Adrenal gland (tissue), 12 donors: ENCODE data around the gene DLGAP4. TPM values are rescaled to one million over a fixed set of nuclear protein-coding genes. Genes with fewer than 3 reads are reported as not detected.

Source experiments
- DNase-seq, 7 donors: peaks; one replicate each; pipeline ENCODE4 v3.0.0-alpha.2; 2019 to 2020
- H3K27ac ChIP-seq, 5 donors: fragments of 200-600 bp; sonication (generic) in 4 of 5; 1 replicate in 3 of 5; 2 replicates in 2 of 5; pipeline versions ENCODE4 v1.5.1 to v1.8.0; 2016 to 2020; ENCODE audit warnings: mild to moderate bottlenecking in 1 of 5
- H3K27me3 ChIP-seq: fragments of 200-600 bp; 2 replicates; pipeline ENCODE4 v1.8.0; 2021
- H3K36me3 ChIP-seq, 2 donors: fragments of 200-600 bp; replicated peaks in 1 of 2; 1 replicate in 1 of 2; 2 replicates in 1 of 2; pipeline versions ENCODE4 v1.5.1 to v1.8.0; 2018 to 2022
- H3K4me1 ChIP-seq, 2 donors: fragments of 200-600 bp; replicated peaks in 1 of 2; 1 replicate in 1 of 2; 2 replicates in 1 of 2; pipeline versions ENCODE4 v1.5.1 to v1.8.0; 2018 to 2021
- H3K4me3 ChIP-seq, 4 donors: fragments of 200-600 bp; sonication (generic) in 3 of 4; one replicate each; pipeline ENCODE4 v1.5.1; 2016 to 2018
- H3K9me3 ChIP-seq, 3 donors: fragments of 200-600 bp; sonication (generic) in 1 of 3; replicated peaks in 1 of 3; 1 replicate in 2 of 3; 2 replicates in 1 of 3; pipeline versions ENCODE4 v1.5.1 to v1.8.0; 2016 to 2021
- POLR2A ChIP-seq, 2 donors: fragments of 450-650 bp; IDR thresholded peaks; one replicate each; pipeline ENCODE4 v1.6.1; 2017; ENCODE audit warnings: antibody characterized with exemption in 2 of 2, mild to moderate bottlenecking in 2 of 2, moderate library complexity in 1 of 2
- WGBS, 4 donors: extraction: QIAGEN DNeasy Blood & Tissue Kit in 2 of 4; methylation state at CpG; one replicate each; pipeline versions ENCODE4 v1.1.5 to v1.1.7; 2013 to 2017; 5-methylcytosine and 5-hydroxymethylcytosine counted together
- intact Hi-C, 2 donors: fragments of 100-400 bp; cut with DNase I; formaldehyde crosslinking; loops; one replicate each; pipeline versions ENCODE4 v1.14.1 to v1.15.0; 2022 to 2023
- polyA plus RNA-seq, 3 donors: library from polyadenylated mRNA; stranded (reverse); fragments of 200-250 nt in 2 of 3; fragments of 350-450 nt in 1 of 3; fragmentation: Illumina TruSeq in 1 of 3; extraction: RNeasy Lipid Tissue Mini Kit (QIAGEN cat#74804) in 1 of 3; gene quantifications; one replicate each; pipeline ENCODE4 v1.2.3, GENCODE V29; 2013 to 2014
- total RNA-seq, 9 donors: library from RNA; depleted of rRNA in 4 of 9; stranded (reverse); fragments of >200 nt in 4 of 9; fragments of 120-200 nt in 1 of 9; fragmentation: NEBNext Ultra II Directional in 1 of 9; extraction: Animal tissue kit (Norgen Biotek cat#: 25700) in 1 of 9; gene quantifications; one replicate each; pipeline versions ENCODE4 v1.1.0 to v1.2.4, GENCODE V29; 2013 to 2023
- TF ChIP-seq, protein P1 (sequence below), 6 experiments: fragments of 450-650 bp in 4 of 6; fragments of 200-600 bp in 2 of 6; sonication (generic) in 1 of 6; IDR thresholded peaks; 1 replicate in 5 of 6; 2 replicates in 1 of 6; pipeline versions ENCODE4 v1.5.1 to v1.8.0; 2016 to 2021; ENCODE audit warnings: antibody characterized with exemption in 6 of 6, mild to moderate bottlenecking in 2 of 6, moderate library complexity in 1 of 6
- donor health status: healthy with polysubstance abuse.
- donor health status: Bipolar disorder and iron deficiency.
- donor health status: DM: yes; HTN: yes; CAD: no.
- donor health status: DM: no; HTN: no; CAD: no.
- donor health status: DM: no; HTN: no; CAD: no.
- donor health status: DM: yes; HTN: yes; CAD: no.

Gene DLGAP4
- total and polyA plus RNA-seq, 12 donors, result 13.5 to 95.2 (median 64.0) TPM

DNA sequence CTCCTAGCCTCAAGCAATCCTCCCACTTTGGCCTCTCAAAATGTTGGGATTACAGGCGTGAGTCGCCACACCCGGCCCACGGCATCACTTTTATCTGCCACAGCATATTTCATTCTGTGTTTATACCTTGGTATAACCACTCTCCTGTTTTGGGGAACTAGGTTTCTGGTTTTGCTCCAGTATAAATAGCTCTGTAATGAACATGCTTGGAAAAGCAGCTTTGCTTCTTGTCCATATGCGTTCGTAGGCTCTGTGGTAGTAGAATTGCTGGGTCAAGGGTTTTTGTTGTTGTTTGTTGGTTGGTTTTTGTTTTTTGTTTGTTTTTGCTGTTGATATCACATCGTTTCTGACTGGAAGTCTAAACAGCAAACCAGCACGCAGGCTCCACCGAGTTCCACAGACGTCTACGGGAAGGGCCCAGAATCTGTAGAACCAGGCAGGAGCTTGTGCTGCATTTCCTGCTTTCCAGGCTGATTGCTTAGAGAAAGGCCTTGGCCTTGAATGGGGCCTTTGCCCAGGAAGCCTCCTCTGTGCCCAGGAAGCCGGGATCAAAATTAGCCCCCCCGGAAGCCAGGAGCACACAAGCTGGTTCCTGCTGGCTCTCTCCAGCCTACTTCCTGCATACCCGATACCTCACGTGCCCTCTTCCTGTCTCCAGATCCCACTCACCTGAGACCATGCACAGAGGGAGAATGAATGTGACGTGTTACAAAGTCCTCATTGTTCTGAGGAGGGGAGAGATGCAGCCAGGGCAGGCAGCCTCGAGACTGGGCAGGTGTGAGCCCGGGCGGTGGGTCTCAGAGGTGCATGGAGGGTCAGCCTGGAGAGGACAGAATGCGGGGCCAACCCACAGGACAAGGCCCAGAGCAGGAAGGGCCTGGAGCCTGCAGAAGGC is 35.1 kb upstream of the DLGAP4 start:
- DNase-seq, result peak in 2 of 7 donors; percentile 26 to 29
- intact Hi-C loops, result no loop called here
- no peaks in the 10 kb centered on the region for H3K27me3 ChIP-seq
- H3K4me1 ChIP-seq, result no peaks in the 10 kb centered on the region
- no peaks in the 10 kb centered on the region for H3K9me3 ChIP-seq
- no peak overlapping the region for H3K27ac ChIP-seq
- no peak overlapping the region for H3K4me3 ChIP-seq
- H3K36me3 ChIP-seq, result no peaks in the 10 kb centered on the region
- WGBS, 4 donors, result 72 to 87% (median 74%) methylated on average over 16 to 20 of the region's 20 CpGs
- TF ChIP-seq POLR2A (IDR thresholded peaks at IDR 0.05), result no peak
- TF ChIP-seq, protein P1, sequence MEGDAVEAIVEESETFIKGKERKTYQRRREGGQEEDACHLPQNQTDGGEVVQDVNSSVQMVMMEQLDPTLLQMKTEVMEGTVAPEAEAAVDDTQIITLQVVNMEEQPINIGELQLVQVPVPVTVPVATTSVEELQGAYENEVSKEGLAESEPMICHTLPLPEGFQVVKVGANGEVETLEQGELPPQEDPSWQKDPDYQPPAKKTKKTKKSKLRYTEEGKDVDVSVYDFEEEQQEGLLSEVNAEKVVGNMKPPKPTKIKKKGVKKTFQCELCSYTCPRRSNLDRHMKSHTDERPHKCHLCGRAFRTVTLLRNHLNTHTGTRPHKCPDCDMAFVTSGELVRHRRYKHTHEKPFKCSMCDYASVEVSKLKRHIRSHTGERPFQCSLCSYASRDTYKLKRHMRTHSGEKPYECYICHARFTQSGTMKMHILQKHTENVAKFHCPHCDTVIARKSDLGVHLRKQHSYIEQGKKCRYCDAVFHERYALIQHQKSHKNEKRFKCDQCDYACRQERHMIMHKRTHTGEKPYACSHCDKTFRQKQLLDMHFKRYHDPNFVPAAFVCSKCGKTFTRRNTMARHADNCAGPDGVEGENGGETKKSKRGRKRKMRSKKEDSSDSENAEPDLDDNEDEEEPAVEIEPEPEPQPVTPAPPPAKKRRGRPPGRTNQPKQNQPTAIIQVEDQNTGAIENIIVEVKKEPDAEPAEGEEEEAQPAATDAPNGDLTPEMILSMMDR (IDR thresholded peaks at IDR 0.05), result no peak

GRCh38 chr20:36271639-36272546 is 34.2 kb upstream of the DLGAP4 start:
- Histone ChIP-seq H3K4me1 (no peaks in the 10 kb centered on the region), H3K27me3 (no peaks in the 10 kb centered on the region), H3K4me3 (no peak overlapping the region), H3K36me3 (no peaks in the 10 kb centered on the region), H3K27ac (no peak overlapping the region), H3K9me3 (no peaks in the 10 kb centered on the region)
- no peak for DNase-seq
- 90 to 93% (median 92%) methylated on average over 21 of the region's 21 CpGs for WGBS, 4 donors
- intact Hi-C loops, result no loop called here
- TF ChIP-seq POLR2A (IDR thresholded peaks at IDR 0.05), result no peak
- TF ChIP-seq, protein P1 (IDR thresholded peaks at IDR 0.05), result no peak

- intact Hi-C loops, result no loop called here
Observed at GRCh38 chr20:36272547-36273220, 33.5 kb upstream of the DLGAP4 start.

More at GRCh38 chr20:36272547-36273220, 33.5 kb upstream of the DLGAP4 start:
- DNase-seq, result peak in 1 of 7 donors; percentile 35
- Histone ChIP-seq H3K27ac (no peak overlapping the region), H3K9me3 (no peaks in the 10 kb centered on the region), H3K27me3 (no peaks in the 10 kb centered on the region), H3K4me1 (no peaks in the 10 kb centered on the region), H3K36me3 (no peaks in the 10 kb centered on the region), H3K4me3 (no peak overlapping the region)
- TF ChIP-seq, protein P1 (IDR thresholded peaks at IDR 0.05), result no peak
- no peak for TF ChIP-seq POLR2A (IDR thresholded peaks at IDR 0.05)
- WGBS, 4 donors, result 82 to 89% (median 88%) methylated on average over 12 of the region's 12 CpGs
